Measurements from ENCODE around the gene SMAD2.

SMAD2 gene

DNA sequence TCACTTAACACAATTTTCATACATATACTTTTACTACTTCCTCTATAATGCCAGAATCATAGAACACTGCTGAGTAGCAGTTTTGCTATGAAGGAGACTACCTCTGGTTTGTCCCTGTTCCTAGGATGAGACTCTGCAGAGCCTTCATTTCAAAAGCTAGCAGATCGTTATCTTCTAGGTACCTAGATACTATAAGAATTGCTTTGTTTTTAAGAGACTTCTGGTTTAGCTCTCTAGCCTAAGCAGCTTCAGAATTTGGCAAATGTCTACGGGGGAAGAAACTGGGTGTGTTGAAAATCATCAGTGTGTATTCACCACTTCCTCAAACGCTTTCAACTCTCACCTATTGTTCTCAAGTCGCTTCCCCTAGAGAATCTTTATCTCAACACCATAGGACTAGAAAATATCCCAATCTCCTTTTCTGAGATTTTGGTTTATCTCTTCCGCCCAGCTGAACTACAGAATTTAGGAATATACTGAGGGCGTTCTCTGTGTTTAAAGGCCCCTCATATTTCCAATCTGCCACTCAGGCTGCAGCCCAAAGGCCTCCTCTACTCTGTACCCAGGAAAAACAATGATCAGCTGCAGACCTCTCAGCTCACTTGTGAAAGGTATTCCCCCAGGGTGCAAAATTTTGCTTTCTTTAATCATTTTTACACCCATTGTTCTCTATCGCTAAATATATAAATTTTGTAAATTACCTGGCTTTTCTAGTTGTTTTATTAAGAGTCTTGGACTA lies 28.7 kb downstream of the SMAD2 start:
- Histone ChIP-seq H3K4me3 (ENCODE audit: low read length) (no peak overlapping the region), H3K27ac (ENCODE audit: low read length) (no peak overlapping the region), H3K4me1 (ENCODE audit: low read length) (no peaks in the 10 kb centered on the region), H3K36me3 (replicated peaks; ENCODE audit: insufficient read depth, low read length) (0 out of 2 replicates have a peak, but pooled peaks cover 4% of the 10 kb centered on the region), H3K9ac (ENCODE audit: low read length) (no peak overlapping the region), H3F3A (ENCODE audit: insufficient read depth, low read length) (no peaks in the 10 kb centered on the region), H3K4me2 (ENCODE audit: low read depth, low read length) (no peak overlapping the region), H3K9me2 (replicated peaks; ENCODE audit: insufficient read depth, low read length) (no peaks in the 10 kb centered on the region), H3K79me2 (ENCODE audit: low read length) (peaks cover 98% of the 10 kb centered on the region), H3K9me3 (replicated peaks; ENCODE audit: insufficient read depth, low read length) (no peaks in the 10 kb centered on the region), H2AFZ (ENCODE audit: low read length) (no peak overlapping the region), H4K20me1 (ENCODE audit: insufficient read depth, low read length) (peaks cover 9% of the 10 kb centered on the region; the same call in 1 of the 2 replicates), H3K27me3 (replicated peaks; ENCODE audit: insufficient read depth, low read length) (no peaks in the 10 kb centered on the region)
- TF ChIP-seq EZH2 (optimal IDR thresholded peaks at IDR 0.05; ENCODE audit: low read depth, low read length), result no peak
- TF ChIP-seq CTCF (IDR thresholded peaks at IDR 0.05; ENCODE audit: low read length), result no peak
- no peak for TF ChIP-seq EZH2phosphoT487 (IDR thresholded peaks at IDR 0.05; ENCODE audit: low read length)
- no peak for DNase-seq

GRCh38 chr18:47899107-47899840 lies 31.2 kb downstream of the SMAD2 start:
- peaks cover 5% of the 10 kb centered on the region; the same call in 1 of the 2 replicates for H4K20me1 ChIP-seq (ENCODE audit: insufficient read depth, low read length)
- H3K9me3 ChIP-seq (replicated peaks; ENCODE audit: insufficient read depth, low read length), result no peaks in the 10 kb centered on the region
- no peak for DNase-seq
- TF ChIP-seq CTCF (IDR thresholded peaks at IDR 0.05; ENCODE audit: low read length), result no peak
- TF ChIP-seq EZH2phosphoT487 (IDR thresholded peaks at IDR 0.05; ENCODE audit: low read length), result no peak
- TF ChIP-seq EZH2 (optimal IDR thresholded peaks at IDR 0.05; ENCODE audit: low read depth, low read length), result no peak
- no peaks in the 10 kb centered on the region for H3K4me1 ChIP-seq (ENCODE audit: low read length)
- H3K9me2 ChIP-seq (replicated peaks; ENCODE audit: insufficient read depth, low read length), result no peaks in the 10 kb centered on the region
- H3K27me3 ChIP-seq (replicated peaks; ENCODE audit: insufficient read depth, low read length), result no peaks in the 10 kb centered on the region
- H3K9ac ChIP-seq (ENCODE audit: low read length), result no peak overlapping the region
- 0 out of 2 replicates have a peak, but pooled peaks cover 5% of the 10 kb centered on the region for H3K36me3 ChIP-seq (replicated peaks; ENCODE audit: insufficient read depth, low read length)
- no peak overlapping the region for H3K4me3 ChIP-seq (ENCODE audit: low read length)
- no peaks in the 10 kb centered on the region for H3F3A ChIP-seq (ENCODE audit: insufficient read depth, low read length)
- H3K4me2 ChIP-seq (ENCODE audit: low read depth, low read length), result no peak overlapping the region
- no peak overlapping the region for H3K27ac ChIP-seq (ENCODE audit: low read length)
- peaks cover 97% of the 10 kb centered on the region for H3K79me2 ChIP-seq (ENCODE audit: low read length)
- no peak overlapping the region for H2AFZ ChIP-seq (ENCODE audit: low read length)

- H3F3A ChIP-seq (ENCODE audit: insufficient read depth, low read length), result no peaks in the 10 kb centered on the region
- H3K9me2 ChIP-seq (replicated peaks; ENCODE audit: insufficient read depth, low read length), result no peaks in the 10 kb centered on the region
- H2AFZ ChIP-seq (ENCODE audit: low read length), result no peak overlapping the region
- no peak for TF ChIP-seq EZH2 (optimal IDR thresholded peaks at IDR 0.05; ENCODE audit: low read depth, low read length)
- TF ChIP-seq CTCF (IDR thresholded peaks at IDR 0.05; ENCODE audit: low read length), result no peak
- no peak for TF ChIP-seq EZH2phosphoT487 (IDR thresholded peaks at IDR 0.05; ENCODE audit: low read length)
- 0 out of 2 replicates have a peak, but pooled peaks cover 5% of the 10 kb centered on the region for H3K36me3 ChIP-seq (replicated peaks; ENCODE audit: insufficient read depth, low read length)
- no peak overlapping the region for H3K4me3 ChIP-seq (ENCODE audit: low read length)
- no peaks in the 10 kb centered on the region for H3K4me1 ChIP-seq (ENCODE audit: low read length)
- no peak overlapping the region for H3K4me2 ChIP-seq (ENCODE audit: low read depth, low read length)
- no peak overlapping the region for H3K27ac ChIP-seq (ENCODE audit: low read length)
- H3K9me3 ChIP-seq (replicated peaks; ENCODE audit: insufficient read depth, low read length), result no peaks in the 10 kb centered on the region
- H3K9ac ChIP-seq (ENCODE audit: low read length), result no peak overlapping the region
- peaks cover 97% of the 10 kb centered on the region for H3K79me2 ChIP-seq (ENCODE audit: low read length)
- H3K27me3 ChIP-seq (replicated peaks; ENCODE audit: insufficient read depth, low read length), result no peaks in the 10 kb centered on the region
- H4K20me1 ChIP-seq (ENCODE audit: insufficient read depth, low read length), result peaks cover 5% of the 10 kb centered on the region; the same call in 1 of the 2 replicates
- no peak for DNase-seq
Observed at GRCh38 chr18:47898696-47899095, 31.8 kb downstream of the SMAD2 start.
